GM18858 (cell line): ENCODE measurements around the gene PSMD11.
A peak's percentile ranks its signal among the peaks of the same experiment; 100 is the strongest.
"Not testable (repeated sequence)": the region's sequence is repeated elsewhere in the genome, so short reads cannot be mapped to it uniquely, and the experiment has no call there.

ENCODE experiments used
- ATAC-seq: cut with Tn5 transposase; IDR thresholded peaks from one replicate; pipeline ENCODE4 v1.9.1; 2021; ENCODE audit not compliant: unreplicated experiment

The PSMD11 gene

GRCh38 chr17:32510466-32510865 lies 66.2 kb downstream of the PSMD11 start:
- ATAC-seq, result no peak

- ATAC-seq, result no peak
Measured at GRCh38 chr17:32512328-32512727, 68.0 kb downstream of the PSMD11 start.

- ATAC-seq, result no peak
Measured at GRCh38 chr17:32513579-32513978, 69.3 kb downstream of the PSMD11 start.

DNA sequence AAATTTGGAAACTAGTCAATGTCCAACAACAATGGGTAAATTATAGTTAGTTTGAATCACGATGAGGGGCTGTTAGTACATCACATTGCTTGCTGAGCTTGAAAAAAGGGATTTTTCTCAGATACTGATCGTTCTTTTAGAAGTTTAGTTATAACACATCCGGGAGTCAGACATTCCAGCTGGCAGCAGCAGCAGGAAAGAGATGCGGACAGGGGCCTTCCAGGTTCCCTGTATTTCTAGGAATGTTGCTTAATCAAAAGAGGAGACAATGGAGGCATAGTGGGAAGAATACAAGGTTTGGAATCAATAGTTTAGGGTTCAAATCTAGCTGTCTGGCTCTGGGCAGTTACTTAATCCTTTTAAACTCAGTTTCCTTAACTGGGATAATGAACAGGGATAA lies 70.3 kb downstream of the PSMD11 start:
- no peak for ATAC-seq

GRCh38 chr17:32515677-32516383 lies 71.5 kb downstream of the PSMD11 start:
- ATAC-seq, result peak; percentile 33

DNA sequence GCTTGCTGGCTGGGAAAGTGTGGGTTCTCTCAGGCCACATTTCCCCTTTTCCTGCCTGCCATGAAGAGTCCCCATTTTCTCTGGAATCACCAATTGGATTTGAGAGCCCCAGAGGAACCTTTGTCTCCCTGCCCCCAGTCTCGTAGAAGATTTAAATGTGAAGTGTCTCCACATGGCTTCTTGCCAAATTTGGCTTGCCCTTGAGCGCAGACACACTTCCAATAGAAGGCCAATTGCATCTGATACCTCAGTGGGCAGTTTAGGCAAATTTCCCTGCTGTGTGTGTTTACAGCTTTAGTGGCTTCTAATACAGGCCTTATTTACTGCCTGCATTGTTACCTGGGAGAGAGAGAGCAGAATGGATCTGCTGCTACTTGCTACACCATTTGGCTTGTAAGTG lies 72.1 kb downstream of the PSMD11 start:
- ATAC-seq, result no peak

GRCh38 chr17:32516940-32517701 lies 72.8 kb downstream of the PSMD11 start:
- ATAC-seq, result no peak

DNA sequence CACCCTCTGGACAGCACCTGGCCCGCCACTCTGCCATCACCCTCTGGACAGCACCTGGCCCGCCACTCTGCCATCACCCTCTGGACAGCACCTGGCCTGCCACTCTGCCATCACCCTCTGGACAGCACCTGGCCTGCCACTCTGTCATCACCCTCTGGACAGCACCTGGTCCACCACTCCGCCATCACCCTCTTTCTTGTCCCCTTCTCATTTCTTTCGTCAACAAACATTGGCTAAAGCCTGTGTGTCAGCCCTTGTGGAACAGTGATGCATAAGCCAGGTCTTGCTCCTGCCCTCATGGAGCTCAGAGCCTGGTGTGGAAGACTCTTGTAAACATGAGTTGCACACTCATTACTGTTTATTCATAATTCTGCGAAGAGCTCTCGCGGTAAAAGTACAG lies 73.7 kb downstream of the PSMD11 start:
- ATAC-seq, result no peak

- no peak for ATAC-seq
Measured at GRCh38 chr17:32518646-32519227, 74.4 kb downstream of the PSMD11 start.

DNA sequence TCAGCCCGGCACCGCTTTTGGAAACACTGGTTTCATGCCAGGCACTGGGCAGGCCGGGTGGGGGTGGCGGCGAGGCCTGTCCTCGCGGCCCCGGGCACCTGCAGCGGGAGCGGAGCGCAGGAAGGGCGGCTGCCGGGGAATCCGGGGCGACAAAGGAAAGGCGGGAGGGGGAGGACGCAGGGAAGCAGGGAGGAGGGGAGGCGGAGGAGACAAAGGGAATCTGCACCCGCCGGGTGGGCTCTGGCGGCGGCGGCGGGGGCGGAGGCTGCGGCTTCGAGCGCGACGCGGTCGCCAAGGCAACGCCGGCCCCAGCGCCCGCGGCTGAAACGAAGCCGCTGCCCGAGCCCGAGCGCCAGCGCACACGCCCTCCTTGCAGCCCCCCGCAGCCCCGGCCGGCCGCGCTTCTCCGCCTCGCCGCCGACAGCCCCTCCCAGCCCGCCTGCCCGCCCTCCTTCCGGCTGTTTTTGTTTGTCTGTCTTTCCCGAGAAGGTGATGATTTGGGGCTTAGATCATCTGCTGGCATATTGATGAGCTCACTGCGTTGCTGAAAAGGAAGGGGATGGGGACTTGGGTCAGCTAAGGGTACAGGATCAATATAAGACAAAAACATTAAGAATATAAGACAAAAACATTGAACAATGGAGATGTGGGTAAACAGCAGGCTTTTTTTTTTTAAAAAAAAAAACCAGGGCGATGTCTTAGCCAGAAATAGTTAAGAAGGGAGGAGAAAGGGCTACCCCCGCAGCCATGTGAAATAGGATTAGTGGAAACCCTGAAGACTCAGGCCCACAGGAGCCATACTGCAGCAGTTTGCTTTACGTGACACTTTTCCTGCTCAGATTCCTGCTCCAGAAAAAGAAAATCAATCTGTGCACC lies 75.2 kb downstream of the PSMD11 start:
- no peak for ATAC-seq

DNA sequence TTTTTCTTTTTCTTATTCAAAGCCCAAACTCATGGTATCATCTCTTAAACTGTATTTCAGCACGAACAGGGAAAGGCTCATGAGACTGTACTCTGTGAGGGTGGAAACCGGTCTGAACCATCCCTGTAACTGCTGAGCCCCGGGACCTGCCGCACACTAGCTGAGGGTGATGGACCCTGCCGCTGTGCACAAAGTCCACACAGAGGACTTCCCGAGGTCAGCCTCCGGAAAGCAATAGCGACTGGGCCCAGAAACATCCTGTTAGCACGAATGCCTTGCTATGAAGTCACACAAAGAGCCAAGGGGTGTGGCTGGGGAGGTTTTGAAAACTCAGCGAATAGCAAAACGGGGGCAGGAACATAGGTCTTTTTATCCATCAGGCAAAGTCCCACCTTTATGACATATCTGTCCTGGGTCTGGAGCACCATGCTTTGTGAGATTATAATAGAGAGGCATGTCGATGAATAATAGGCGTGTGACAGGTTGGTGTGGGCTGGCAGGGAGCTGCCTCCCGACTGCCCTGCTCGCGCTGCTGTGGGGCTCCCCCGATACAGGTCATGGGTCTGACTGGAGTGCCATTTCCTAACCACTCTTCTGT lies 75.9 kb downstream of the PSMD11 start:
- ATAC-seq, result no peak

- no peak for ATAC-seq
Measured at GRCh38 chr17:32520737-32521404, 76.6 kb downstream of the PSMD11 start.

GRCh38 chr17:32523017-32523680 lies 78.8 kb downstream of the PSMD11 start:
- peak; percentile 64 for ATAC-seq

GRCh38 chr17:32523827-32524552 lies 79.7 kb downstream of the PSMD11 start:
- peak; percentile 43 for ATAC-seq

DNA sequence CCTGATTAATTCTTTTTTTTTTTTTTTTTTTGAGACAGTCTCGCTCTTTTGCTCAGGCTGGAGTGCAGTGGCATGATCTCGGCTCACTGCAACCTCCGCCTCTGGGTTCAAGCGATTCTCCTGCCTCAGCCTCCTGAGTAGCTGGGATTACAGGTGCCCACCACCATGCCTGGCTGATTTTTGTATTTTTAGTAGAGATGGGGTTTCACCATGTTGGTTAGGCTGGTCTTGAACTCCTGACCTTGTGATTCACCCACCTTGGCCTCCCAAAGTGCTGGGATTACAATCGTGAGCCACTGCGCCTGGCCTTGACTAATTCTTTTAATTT lies 80.2 kb downstream of the PSMD11 start:
- ATAC-seq, result not testable (repeated sequence)

GRCh38 chr17:32525122-32525521 lies 80.8 kb downstream of the PSMD11 start:
- no peak for ATAC-seq

DNA sequence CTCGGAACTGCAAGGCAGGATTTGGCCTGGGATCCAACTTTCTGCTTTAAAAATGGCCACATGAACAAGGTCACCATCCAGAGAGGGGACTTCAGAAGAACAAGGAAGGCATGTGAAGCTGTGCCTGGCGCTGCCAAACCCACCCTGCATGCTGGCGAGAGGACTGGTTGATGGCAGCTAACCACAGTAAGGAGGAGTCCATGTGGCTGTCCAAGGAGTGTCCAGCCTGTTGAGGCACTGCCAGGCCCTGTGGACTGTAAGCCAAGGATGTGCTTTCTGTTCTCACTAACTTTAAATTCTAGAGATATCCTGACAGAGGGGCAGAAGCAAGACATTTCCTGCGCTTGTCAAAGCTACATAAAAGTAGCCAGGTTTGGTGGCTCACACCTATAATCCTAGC lies 82.8 kb downstream of the PSMD11 start:
- ATAC-seq, result no peak

DNA sequence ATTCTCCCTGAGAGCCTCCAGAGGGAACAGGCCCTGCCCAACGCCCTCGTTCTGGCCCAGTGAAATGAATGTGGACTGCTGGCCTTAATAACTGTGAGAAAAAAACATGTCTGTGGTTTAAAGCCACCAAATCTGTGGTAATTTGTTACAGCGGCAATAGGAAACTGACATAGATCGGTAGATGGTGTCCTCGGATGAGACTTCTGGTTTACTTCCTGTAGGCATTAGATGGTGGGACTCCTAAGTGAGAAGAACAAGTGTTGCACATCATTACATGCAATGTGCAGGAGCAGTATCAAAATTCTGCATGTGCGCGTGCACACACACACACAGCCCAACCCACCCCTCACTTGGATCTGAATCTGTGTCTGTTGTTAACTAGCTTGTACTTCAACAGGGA lies 84.5 kb downstream of the PSMD11 start:
- no peak for ATAC-seq

DNA sequence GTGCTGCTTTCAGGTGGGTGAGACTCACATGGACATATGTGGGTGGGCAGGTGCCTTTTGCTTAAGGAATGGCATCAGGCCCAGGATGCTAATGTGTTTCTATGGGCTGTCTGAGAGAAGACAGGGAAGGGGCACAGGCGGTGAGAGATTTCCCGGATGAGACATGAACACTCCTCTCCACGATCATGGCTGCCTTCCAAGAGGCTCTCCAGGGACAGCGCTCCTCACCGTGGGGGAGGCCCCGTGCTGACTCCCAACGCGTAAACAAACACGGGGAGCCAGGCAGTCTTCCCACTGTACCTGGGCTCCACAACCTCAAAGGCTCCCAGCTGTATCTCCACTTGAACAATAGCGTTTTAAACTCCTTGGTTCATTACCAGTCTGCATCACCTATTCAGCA lies 85.3 kb downstream of the PSMD11 start:
- ATAC-seq, result no peak
